GM19193 (cell line): ENCODE measurements around the gene PTPRE.

Experiments
- POLR2A ChIP-seq: IDR thresholded peaks from 4 replicates; pipeline ENCODE4 v1.6.1; 2011; ENCODE audit not compliant: insufficient read depth, insufficient read length; ENCODE audit errors: extremely low read depth

PTPRE gene

GRCh38 chr10:127945948-127946711 lies 39.2 kb downstream of the PTPRE start:
- no peak for TF ChIP-seq POLR2A

DNA sequence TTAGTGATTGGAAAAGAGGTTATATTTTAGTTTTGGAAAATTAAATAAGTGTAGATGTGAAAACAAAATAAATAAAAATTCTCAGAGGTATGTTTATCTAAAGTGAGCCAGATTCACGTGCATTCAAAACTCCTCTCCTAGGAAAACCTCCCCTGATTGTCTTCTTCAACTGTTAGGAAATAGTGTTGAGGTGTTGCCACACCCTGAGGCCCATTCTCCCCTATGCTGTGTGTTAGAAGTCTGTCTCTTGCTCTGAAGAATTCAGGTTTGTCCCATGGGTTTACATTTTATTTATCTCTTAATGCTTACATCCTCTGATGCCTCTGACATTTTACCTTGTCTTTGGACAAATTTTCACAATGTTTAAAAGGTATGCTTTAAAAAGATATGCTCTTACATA lies 40.3 kb downstream of the PTPRE start:
- no peak for TF ChIP-seq POLR2A

DNA sequence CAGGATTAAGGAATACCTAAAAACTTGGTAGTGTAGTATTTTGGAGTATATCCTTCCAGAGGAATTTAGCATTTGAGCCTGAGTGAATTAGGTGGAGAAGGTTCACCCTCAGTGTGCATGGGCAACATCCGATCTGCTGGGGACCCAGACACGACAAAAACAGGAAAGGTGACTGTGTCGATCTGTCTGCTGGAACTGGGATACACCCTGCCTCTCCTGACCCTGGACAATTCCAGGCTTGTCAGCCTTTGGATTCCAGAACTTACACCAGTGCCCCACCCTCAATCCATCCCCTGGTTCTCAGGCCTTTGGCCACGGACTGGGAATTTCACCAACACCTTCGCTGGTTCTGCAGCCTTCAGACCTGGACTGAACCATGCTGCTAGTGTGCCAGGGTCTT lies 41.9 kb downstream of the PTPRE start:
- no peak for TF ChIP-seq POLR2A

- TF ChIP-seq POLR2A: no peak
Measured at GRCh38 chr10:127949831-127950230, 42.9 kb downstream of the PTPRE start.

DNA sequence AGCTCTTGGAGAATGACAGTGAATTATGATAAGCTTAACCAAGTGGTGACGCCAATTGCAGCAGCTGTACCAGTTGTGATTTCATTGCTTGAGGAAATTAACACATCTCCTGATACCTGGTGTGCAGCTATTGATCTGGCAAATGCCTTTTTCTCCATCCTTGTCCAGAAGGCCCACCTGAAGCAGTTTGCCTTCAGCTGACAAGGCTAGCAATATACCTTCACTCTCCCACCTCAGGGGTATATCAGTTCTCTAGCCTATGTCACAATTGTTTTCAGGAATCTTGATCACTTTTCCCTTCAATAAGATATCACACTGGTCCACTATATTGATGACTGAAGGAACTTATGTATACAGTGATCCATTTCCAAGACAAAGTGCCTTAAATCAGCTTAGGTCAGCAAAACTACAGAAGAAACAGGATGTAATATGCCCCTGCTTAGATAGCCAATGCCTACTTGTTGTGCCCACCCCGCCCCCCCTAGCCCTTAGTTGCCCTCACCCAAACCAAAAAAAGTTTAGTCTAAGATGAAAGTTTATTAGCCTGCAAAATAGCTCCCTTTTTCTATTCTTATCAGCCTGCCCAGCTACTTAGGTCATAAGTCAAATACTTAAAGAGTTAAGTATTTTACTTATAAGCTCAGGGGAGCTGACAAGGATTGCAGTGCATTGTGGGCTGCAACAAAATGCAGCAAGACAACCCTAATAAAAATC lies 45.1 kb downstream of the PTPRE start:
- no peak for TF ChIP-seq POLR2A

- TF ChIP-seq POLR2A: no peak
Measured at GRCh38 chr10:127952575-127952869, 45.6 kb downstream of the PTPRE start.

GRCh38 chr10:127952918-127953317 lies 46.0 kb downstream of the PTPRE start:
- no peak for TF ChIP-seq POLR2A

DNA sequence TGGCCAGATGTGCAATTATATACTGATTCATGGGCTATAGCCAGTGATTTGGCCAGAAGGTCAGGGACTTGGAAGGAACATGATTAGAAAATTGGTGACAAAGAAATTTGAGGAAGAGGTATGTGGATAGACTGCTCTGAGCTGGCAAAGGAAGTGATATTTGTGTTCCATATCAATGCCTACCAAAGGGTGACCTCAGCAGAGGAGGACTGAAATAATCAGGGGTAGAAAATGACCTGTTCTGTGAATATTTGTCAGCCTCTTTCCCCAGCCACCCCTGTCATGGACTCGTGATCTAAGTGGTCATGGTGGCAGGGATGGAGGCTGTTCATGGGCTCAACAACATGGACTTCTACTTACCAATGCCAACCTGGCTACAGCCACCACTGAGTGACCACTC lies 47.0 kb downstream of the PTPRE start:
- TF ChIP-seq POLR2A: no peak

DNA sequence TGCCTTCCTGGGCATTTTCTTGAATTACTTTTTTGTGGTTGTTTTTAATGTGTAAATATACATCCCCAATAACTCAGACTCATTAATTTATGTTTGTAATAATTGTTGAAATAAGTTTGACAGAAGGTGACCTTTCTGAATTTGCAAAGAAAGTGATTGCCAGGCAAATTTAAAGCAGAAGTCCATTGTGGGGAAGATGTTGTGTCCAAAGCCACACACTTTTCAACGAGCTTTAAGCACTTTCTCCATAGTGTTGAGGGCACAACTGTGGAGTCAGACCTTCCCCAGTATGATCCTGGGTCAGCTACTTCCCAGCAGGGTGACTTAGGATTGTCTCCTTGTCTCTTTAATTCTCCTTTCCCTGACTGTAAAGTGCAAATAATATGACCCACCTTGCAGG lies 52.5 kb downstream of the PTPRE start:
- TF ChIP-seq POLR2A: no peak

DNA sequence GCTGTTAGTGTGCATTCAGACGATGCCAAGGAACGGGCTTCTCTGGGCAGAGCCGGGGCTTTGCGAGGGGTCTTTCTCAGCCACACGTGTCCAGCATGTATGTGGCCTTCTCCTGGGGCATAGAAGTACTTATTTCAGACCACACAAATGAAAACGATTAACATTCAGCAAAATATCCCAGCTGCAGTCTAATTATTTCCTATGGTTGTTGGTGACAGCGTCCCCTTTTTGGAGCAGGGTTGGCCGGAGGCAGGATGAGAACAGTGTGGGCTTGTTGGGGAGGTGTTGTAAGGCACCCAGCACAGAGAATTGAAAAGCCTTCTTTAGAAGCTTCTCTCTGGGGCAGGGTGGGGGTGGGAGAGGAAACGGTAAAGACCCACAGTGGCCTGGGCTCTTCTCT lies 54.2 kb downstream of the PTPRE start:
- TF ChIP-seq POLR2A: no peak

DNA sequence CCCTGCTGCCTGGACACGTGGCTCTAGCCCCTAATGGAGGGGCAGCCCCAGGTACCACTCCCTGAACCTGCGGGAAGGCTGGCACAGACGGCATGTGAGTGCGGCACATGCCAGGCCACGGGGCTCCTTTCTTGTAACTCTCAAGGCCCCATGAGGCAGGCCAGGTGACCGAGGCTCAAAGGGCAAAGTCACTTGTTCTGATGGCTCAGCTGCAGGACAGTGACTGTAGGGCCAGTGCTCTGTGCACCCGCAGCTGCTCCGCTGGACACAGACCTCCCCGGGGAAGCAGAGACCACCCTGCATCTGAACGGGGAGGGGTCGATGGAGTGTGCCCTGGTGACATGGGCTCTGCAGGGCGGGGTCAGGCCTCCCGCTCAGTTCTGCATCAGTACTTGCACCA lies 55.3 kb downstream of the PTPRE start:
- no peak for TF ChIP-seq POLR2A

GRCh38 chr10:127963136-127963535 lies 56.2 kb downstream of the PTPRE start:
- TF ChIP-seq POLR2A: no peak

- no peak for TF ChIP-seq POLR2A
Measured at GRCh38 chr10:127964621-127965020, 57.7 kb downstream of the PTPRE start.

- no peak for TF ChIP-seq POLR2A
Measured at GRCh38 chr10:127966875-127967274, 60.0 kb downstream of the PTPRE start.

- no peak for TF ChIP-seq POLR2A
Measured at GRCh38 chr10:127968027-127968441, 61.1 kb downstream of the PTPRE start.

DNA sequence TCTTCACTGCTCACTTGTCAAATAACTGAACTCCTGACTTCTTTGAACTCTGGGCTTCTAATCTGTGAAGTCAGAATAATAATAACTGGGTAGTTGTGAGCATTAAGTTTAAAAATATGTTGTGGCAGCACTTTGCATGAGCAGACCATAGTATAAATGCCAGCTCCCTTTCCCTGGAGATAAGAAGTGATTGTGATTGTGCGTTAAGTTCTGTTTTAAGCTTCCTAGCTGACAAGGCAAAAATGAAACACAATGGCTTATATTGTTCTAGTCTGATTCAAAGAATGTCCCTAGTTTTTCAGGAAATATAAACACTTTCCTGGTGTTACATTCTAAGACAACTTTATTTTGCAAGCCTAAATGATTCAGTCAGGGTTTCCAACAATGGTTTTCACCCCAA lies 61.8 kb downstream of the PTPRE start:
- TF ChIP-seq POLR2A: no peak
